Limb (tissue), 2 donors: Measurements from ENCODE around the gene EHMT1.
A peak's percentile ranks its signal among the peaks of the same experiment; 100 is the strongest.
"Not testable (repeated sequence)": the region's sequence is repeated elsewhere in the genome, so short reads cannot be mapped to it uniquely, and the experiment has no call there.

Experiments
- DNase-seq, 2 donors: peaks; one replicate each; pipeline ENCODE4 v3.0.0-alpha.2; 2016; ENCODE audit errors: extremely low spot score in 2 of 2

EHMT1 gene

DNA sequence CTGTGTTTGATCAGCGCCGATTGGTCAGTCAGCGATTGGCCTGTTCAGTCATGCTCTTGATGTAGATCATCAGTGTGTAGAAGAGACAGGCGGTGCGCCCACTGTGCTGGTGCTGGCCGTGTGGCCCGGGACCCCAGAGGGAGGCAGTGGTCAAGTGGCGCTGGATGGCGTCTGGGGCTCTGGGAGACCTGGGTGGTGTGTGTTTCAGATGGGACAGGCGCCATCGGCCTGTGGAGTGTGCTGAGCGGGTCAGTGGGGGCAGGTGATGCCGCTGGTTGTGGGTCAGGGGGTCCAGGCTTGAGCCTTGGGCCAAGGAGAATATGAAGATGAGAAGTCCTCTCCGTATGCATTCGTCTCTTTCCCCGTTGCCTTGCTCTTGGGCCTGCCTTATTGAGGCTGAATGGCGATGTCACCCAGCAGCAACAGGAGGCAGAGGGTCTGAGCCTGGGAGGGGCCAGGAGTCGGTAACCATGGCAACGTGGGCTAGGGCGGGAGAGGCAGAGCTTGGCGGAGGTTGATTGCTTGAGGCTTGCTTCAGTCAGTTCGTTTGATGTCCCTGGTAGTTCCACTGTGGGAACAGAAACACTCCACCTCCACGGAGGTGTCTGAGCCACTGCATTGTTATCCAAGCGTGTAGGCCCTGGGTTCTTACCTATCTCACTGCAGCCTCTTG lies 141.0 kb downstream of the EHMT1 start:
- no peak for DNase-seq

DNA sequence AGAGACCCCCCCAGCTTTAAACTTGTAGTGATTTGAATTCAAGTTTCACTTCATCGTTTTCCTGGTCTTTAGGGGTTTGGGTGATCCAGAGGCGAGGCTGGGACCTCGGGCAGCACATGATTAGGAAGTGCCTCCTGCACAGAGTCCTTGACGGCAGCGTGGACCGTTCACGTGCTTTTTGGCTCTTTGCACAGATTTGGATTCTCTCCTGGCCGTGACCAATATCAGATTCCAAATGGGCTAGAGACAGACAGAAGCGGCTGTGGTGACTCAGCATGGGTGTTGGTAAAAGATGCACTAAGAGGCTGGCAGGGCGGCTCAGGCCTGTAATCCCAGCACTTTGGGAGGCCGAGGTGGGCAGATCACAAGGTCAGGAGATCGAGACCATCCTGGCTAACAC lies 141.6 kb downstream of the EHMT1 start:
- no peak for DNase-seq

DNA sequence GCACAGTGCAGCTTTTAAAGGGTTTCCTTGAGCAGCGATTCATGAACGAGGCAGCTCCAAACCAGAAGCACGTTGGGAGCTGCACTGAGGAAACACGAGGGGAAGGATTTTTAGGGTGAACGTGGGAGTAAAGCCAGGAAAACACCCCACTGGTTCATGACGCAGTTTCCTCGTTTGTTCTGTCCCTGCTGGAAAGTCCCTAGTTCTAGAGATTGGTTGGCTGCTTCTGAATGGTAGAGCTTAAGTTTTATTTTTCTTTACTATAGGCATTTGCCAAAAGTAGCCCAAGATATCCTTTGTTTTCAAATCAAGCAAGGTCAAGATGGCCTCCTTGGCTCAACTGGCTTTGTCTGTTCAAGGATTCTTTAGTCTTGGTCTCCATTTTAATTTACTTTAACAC lies 142.2 kb downstream of the EHMT1 start:
- no peak for DNase-seq

DNA sequence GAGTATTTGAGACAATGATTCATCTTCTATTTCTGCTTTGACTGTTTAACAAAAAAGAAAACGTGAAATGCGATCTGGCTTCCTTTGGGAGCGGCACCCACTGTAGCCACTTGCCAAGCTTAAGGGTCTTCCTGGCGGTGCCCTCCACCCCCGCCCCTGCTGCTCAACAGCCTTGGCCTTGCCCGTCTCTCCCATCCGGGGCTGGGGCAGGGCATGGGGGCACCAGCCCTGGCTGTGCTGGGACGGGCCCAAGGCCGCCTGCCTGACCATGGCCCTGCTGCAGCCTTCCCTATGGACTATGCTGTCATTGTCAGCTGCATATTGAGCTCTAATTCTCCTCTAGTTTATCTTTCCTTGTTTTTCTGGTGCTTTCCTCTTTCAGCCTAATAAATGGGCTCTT lies 143.0 kb downstream of the EHMT1 start:
- no peak for DNase-seq

DNA sequence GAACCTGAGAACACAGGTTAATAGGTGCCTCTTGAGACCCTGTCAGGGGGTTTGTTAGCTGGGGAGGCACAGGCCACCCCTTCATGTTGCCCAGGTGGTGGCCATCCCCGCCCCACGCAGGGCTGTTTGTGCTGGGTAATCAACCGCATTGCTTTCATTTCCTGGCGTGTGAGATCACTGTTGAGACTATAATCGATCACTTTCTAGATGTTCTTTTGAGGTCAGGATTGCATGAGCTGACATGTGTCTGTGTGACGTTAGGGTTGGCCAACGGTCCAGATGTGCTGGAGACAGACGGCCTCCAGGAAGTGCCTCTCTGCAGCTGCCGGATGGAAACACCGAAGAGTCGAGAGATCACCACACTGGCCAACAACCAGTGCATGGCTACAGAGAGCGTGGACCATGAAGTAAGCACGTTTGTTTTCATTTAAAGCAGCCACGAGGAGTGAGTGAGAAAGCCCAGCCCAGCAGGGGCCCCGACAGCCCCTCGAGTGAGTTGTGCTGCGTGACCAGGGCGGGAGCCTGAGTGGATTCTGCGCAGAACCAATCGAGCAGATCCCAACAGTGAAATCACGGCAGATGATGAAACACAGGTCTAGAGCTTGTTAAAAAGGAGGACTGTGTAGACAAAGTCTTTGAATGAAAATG lies 143.7 kb downstream of the EHMT1 start:
- DNase-seq = no peak

DNA sequence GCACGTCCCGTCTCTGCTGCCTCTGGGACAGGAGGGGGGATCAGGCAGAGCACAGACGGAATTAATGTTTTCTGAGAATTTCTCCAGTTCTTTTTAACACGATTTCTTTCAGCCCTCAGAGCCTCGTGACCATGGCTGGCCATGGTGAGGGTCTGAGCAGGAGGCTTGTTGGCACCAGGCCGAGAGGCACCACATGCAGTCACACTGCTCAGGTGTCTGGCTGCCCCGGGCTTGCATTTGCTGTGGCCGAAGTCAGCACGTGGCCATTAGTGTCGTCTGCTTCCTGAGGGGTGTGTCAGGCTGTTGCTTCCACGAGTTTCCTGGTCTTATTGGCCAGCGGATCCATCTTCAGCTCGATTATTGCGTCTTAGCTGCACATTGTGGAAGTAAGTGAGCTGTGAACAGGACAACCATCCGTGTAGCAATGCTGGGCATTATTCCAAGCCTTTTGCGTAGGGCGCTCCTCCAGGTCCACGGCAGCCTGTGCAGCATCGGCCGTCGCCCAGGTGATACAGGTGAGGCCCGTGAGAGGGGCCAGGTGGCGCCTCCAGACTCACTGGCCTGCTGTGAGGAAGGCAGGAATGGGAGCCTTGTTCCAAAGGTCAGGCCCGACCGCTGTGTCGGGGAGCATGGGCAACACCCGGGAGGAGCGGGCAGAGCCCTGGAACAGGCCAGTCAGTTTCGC lies 144.6 kb downstream of the EHMT1 start:
- no peak for DNase-seq

DNA sequence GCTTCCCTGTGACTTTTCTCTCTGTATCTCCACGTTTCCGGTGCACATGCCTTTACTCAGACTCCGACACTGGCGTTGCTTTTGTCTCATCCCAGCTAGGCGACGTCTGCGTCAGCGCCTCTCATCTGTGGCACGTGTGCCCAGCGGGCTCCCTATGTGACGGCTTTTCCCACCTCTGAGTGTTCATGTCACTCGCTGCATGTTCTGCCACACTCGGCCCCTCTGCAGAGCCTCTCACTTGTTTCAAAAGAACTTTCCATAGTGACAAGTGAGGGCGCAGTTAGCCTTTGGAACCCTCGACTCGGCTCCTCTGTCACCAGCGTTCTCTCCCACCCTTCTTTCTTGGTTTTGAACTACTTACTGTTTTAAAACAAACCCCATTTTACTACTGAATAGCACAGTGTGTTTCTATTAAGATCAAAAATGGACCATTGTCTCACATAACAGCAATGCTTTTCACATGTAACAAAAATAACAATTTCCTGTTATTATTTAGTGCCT lies 145.4 kb downstream of the EHMT1 start:
- no peak for DNase-seq

DNA sequence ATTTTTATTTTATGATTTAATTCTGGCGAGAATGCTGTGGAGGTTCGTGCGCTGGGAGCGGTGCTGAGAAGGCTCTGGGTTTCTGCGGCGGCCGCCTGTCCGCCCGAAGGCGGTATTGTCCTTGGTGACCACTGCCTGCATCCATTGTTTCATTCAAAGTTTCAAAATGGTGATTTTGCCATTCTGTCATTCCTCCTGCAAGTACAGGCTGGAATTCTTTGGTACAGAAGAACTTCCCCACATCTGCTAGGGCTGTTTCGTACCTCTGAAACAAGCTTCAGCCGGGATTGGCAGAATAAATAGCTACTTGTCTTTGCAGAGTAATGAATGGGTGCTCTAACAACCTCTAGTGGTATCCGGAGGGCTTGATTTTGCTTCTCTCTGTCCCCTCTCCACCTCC lies 146.2 kb downstream of the EHMT1 start:
- DNase-seq = no peak

DNA sequence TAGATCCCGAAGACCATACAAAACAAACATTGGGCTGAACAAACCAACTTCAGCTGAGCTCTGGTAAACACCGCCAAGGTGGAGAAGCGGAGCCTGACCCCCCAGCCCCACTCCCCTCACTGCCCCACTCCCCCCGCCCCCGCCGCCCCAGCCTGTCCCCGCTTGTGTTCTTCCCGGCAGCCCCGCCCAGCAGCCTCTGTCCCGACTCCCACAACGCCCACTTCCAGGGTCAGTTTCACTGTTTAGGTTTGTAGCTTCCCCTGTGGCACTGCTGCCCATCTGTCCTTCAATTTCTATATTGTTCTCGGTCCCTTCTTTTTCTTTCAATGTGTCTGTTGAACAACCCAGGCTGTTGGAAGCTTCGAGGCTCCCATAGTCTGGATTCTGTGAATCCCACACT lies 146.7 kb downstream of the EHMT1 start:
- DNase-seq = no peak

DNA sequence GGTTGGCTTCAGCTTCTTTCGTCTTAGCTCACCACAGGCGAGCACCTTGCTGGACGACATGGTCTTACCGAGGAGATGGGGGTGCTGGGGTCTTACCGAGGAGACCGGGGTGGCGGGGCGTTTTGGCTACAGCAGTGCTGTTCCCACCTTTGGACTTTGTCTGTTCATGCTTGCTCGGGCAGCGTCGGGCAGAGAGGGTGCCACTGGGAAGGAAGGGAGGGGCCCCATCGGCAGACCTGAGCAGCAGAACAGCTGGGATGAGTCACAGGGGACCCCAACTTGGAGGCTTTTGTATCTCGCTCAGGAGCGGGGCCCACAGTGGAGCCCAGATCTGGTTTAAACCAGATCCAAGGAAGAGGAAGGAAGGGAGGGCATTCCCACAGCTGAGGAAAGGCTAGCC lies 152.8 kb downstream of the EHMT1 start:
- no peak for DNase-seq

DNA sequence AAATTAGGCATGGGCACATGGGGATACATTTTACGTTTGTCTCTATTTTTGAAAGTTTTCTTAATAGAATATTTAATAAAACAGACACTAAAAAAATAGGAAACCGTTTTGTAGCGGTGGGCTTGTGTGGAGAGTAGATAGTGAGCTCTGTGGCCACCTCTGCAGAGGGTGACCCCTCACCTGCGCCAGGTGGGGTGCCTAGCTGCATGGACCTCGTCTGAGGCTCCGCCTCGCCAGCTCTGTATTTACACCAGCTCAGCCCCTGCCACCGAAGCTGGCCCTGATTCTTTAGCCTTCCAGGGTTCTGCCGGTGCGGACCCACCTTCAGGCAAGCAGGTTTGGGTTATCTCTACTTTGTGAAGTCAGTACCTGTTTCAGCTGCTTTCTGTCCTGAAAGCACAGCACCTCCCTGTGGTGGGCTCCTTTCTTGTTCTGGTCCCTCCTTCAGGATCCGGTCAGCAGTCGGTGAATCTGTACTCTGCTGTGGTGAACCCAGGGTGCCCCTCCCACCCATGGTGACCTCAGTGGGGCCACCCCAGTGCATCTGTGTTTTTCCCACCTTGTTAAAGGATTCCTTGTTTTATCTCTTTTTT lies 153.6 kb downstream of the EHMT1 start:
- DNase-seq = no peak

DNA sequence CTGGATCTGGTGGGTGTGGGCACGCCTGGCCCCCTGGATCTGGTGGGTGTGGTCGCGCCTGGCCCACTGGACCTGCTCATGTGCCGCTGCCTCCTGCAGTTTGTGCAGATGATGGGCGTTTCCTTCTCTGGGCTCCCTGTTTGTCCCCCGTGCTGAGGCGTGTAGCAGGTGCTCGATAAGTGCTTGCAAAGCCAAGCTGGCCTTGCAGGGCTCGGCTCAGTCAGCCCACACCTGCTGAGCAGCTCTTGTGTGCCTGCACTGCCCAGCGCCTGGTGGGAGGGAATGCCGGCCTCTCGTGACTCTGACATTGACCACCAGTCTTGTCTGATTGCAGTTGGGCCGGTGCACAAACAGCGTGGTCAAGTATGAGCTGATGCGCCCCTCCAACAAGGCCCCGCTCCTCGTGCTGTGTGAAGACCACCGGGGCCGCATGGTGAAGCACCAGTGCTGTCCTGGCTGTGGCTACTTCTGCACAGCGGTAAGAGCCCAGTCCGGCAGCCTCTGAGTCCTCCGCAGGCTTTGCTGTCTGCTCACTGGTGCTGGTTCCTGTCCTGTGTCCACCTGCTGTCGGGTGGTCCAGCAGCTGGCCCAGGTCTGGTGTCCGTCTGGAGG lies 156.1 kb downstream of the EHMT1 start:
- DNase-seq = no peak

DNA sequence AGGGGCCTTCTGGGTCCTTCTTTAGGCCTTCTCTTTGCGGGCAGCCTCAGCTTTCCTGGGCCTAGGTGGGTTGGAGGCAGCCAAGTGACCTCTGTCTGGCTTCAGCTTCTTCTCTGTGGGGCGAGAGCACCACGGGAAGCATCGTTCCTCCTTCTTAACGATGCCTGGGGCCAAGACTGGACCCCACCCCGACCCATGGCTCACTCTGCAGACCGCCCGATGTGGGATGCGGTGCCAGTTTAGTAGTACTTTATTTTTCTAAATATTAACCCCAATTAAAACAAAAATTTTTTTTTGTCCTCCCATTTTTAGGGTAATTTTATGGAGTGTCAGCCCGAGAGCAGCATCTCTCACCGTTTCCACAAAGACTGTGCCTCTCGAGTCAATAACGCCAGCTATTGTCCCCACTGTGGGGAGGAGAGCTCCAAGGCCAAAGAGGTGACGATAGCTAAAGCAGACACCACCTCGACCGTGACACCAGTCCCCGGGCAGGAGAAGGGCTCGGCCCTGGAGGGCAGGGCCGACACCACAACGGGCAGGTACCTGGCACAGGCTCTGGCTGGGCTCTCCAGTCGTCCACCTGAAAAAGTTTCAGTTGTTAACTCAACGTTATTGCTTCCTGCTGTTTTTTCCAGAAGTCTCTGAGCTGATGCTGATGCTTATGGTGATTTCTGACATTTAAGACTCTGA lies 157.6 kb downstream of the EHMT1 start:
- DNase-seq = no peak

DNA sequence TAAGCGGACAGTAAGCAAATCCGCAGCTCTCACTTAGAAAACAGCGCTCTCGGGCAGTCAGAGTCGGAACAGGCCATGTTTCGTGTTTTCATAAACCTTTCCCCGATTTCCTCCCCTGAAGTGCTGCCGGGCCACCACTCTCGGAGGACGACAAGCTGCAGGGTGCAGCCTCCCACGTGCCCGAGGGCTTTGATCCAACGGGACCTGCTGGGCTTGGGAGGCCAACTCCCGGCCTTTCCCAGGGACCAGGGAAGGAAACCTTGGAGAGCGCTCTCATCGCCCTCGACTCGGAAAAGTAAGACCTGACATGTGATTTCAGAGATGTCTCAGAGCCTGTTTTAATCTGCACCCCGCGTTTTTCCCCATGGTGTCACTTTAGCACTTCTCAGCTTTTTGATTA lies 159.0 kb downstream of the EHMT1 start:
- DNase-seq = no peak

DNA sequence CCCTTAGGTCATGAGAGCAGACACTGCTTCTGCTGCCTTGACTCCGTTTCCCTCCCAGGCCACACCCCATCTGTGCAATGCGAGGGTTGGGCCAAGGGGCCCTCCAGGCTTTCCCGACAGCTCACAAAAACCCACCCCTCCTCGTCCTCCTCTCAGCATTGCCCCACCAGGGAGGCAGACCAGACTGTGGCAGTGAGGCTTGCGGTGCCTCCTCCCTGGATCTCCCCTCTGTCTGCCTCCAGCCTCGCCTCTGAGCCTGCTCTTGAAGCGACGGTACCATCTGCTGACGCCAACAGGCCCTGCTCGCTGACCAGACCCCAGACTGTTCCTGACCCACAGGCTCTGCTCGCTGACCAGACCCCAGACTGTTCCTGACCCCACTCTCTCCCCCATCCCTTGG lies 159.5 kb downstream of the EHMT1 start:
- no peak for DNase-seq

DNA sequence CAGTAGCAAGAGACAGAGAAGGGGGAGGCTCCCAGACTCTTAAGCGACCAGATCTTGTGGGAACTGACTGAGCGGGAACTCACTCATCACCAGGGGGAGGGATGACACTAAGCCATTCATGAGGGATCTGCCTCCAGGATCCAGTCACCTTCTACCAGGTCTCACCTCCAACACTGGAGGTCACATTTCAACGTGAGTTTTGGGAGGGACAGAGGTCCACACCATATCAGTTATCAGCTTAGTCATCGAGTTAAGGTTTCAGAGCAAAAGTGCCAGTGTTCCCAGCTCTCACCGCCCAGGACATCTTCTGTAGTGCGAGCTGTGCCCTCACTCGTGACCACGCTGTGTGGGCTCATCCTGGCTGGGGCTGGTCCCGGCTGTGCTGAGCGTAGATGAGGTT lies 160.1 kb downstream of the EHMT1 start:
- no peak for DNase-seq

DNA sequence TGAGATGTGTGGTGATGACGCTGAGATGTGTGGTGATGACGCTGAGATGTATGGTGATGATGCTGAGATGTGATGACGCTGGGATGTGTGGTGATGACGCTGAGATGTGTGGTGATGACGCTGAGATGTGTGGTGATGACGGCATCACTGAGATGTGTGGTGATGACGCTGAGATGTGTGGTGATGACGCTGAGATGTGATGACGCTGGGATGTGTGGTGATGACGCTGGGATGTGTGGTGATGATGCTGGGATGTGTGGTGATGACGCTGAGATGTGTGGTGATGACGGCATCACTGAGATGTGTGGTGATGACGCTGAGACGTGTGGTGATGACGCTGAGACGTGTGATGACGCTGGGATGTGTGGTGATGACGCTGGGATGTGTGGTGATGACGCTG lies 161.2 kb downstream of the EHMT1 start:
- DNase-seq = not testable (repeated sequence)

DNA sequence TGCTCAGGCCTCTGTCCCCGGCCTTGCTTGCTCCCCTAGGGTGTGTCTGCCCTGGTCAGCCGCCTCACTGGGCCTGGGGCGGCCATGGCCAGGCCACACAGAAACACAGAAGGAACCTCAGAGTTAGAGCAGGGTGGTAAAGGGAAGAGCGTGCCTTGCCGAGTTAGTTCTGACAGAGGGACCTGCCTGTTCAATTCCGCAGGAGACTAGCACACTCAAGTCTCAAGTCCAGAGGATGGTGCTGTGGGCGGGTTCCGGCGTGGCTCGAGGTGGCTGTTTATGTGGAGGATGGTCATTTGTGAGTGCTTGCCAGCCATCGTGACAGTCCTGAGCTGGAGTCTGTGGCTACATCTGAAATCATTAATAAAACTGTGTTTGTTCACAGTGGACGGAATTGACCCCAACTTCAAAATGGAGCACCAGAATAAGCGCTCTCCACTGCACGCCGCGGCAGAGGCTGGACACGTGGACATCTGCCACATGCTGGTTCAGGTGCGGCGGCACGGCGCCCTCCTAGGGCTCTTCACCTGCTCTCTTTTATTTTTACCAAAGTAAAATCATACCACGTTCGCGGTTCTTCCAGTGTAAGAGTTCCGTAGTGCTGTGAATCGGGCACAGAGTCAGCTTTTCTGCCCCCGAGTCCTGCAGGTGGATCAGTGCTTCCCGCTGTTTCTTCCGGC lies 163.2 kb downstream of the EHMT1 start:
- no peak for DNase-seq

DNA sequence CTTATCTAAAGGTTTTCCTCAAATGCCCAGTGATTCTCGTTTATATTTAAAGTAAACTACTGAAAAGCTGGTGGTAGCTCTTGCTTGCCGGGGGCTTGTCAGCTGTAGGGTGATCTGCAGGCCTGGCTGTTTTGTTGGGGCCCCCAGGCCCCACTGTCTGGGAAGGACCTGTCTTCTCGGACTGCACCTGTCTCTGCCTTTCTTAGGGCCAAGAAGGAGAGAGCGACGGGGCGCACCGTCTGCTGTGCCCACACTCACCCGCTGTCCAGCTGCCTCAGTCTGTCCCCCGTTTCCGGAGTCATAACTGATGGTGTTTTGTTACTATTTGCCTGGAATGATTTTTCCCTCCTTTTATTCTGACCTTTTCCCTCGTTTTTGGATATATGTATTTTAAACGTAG lies 164.7 kb downstream of the EHMT1 start:
- DNase-seq = peak in 1 of 2 donors; percentile 25

DNA sequence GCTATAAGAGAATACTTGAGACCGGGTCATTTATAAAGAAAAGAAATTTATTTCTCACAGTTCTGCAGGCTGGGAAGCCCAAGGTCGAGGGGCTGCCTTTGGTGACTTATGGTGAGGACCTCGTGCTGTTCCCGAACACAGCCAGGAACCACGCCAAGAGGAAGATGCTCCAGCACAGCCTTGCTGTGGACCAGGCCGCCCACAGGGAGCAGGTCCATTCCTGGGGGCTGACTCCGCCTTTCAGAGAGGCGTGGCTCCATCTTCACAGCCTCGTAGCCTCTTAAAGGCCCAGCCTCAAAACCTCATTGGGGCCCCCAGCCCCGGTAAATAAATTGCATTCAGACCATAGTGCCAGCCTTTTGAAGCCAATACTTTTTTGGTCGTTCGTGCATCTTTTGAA lies 165.2 kb downstream of the EHMT1 start:
- DNase-seq = no peak
